Parathyroid adenoma (tissue), 2 donors: ENCODE measurements around the gene TLR7.

Experiments used
- H2AFZ ChIP-seq: fragments of 300-600 bp; sonication (generic); one replicate; pipeline ENCODE4 v1.7.0; 2017; ENCODE audit warnings: antibody characterized with exemption, mild to moderate bottlenecking
- H3K27ac ChIP-seq: fragments of 300-600 bp; sonication (generic); one replicate; pipeline ENCODE4 v1.7.0; 2017
- H3K27me3 ChIP-seq: fragments of 300-600 bp; sonication (generic); one replicate; pipeline ENCODE4 v1.7.0; 2017; ENCODE audit warnings: low read length; ENCODE audit not compliant: control insufficient read depth, insufficient read depth
- H3K36me3 ChIP-seq: fragments of 300-600 bp; sonication (generic); one replicate; pipeline ENCODE4 v1.7.0; 2017; ENCODE audit warnings: low read length; ENCODE audit not compliant: control insufficient read depth, insufficient read depth
- H3K4me1 ChIP-seq: fragments of 300-600 bp; sonication (generic); one replicate; pipeline ENCODE4 v1.7.0; 2017; ENCODE audit warnings: control low read depth
- H3K4me2 ChIP-seq: fragments of 300-600 bp; sonication (generic); one replicate; pipeline ENCODE4 v1.7.0; 2017; ENCODE audit warnings: low read length
- H3K4me3 ChIP-seq: fragments of 300-600 bp; sonication (generic); one replicate; pipeline ENCODE4 v1.7.0; 2017; ENCODE audit warnings: low read depth, low read length
- H3K79me2 ChIP-seq: fragments of 300-600 bp; sonication (generic); one replicate; pipeline ENCODE4 v1.7.0; 2017; ENCODE audit warnings: control low read depth
- H3K9ac ChIP-seq: fragments of 300-600 bp; sonication (generic); one replicate; pipeline ENCODE4 v1.7.0; 2017; ENCODE audit warnings: mild to moderate bottlenecking
- H3K9me3 ChIP-seq: fragments of 300-600 bp; sonication (generic); one replicate; pipeline ENCODE4 v1.7.0; 2017; ENCODE audit warnings: low read length; ENCODE audit not compliant: control insufficient read depth
- CTCF ChIP-seq: fragments of 300-600 bp; sonication (generic); IDR thresholded peaks from one replicate; pipeline ENCODE4 v1.7.0; 2017; ENCODE audit warnings: antibody characterized with exemption, mild to moderate bottlenecking
- donor health status: primary hyperparathyroidism.

Gene TLR7

GRCh38 chrX:12896935-12897334 is 30.1 kb downstream of the TLR7 start:
- H3K27ac ChIP-seq = no peak overlapping the region
- TF ChIP-seq CTCF = no peak
- H2AFZ ChIP-seq = no peak overlapping the region

GRCh38 chrX:12898073-12898472 is 31.2 kb downstream of the TLR7 start:
- Histone ChIP-seq H3K27ac (no peak overlapping the region), H3K79me2 (no peaks in the 10 kb centered on the region), H3K36me3 (no peaks in the 10 kb centered on the region), H2AFZ (no peak overlapping the region), H3K4me3 (no peak overlapping the region), H3K9ac (no peak overlapping the region), H3K27me3 (no peaks in the 10 kb centered on the region), H3K4me2 (no peak overlapping the region), H3K4me1 (no peaks in the 10 kb centered on the region), H3K9me3 (no peaks in the 10 kb centered on the region)
- TF ChIP-seq CTCF = no peak

More at GRCh38 chrX:12896935-12897334, 30.1 kb downstream of the TLR7 start:
- Histone ChIP-seq H3K4me2 (no peak overlapping the region), H3K9ac (no peak overlapping the region), H3K4me3 (no peak overlapping the region), H3K79me2 (no peaks in the 10 kb centered on the region), H3K4me1 (no peaks in the 10 kb centered on the region), H3K9me3 (no peaks in the 10 kb centered on the region), H3K36me3 (no peaks in the 10 kb centered on the region), H3K27me3 (no peaks in the 10 kb centered on the region)

GRCh38 chrX:12899506-12899905 is 32.6 kb downstream of the TLR7 start:
- H3K9ac ChIP-seq = no peak overlapping the region
- TF ChIP-seq CTCF = no peak

GRCh38 chrX:12901486-12901885 is 34.6 kb downstream of the TLR7 start:
- H3K36me3 ChIP-seq = no peaks in the 10 kb centered on the region

More at GRCh38 chrX:12899506-12899905, 32.6 kb downstream of the TLR7 start:
- H3K4me1 ChIP-seq = no peaks in the 10 kb centered on the region
- no peaks in the 10 kb centered on the region for H3K79me2 ChIP-seq
- no peak overlapping the region for H3K4me2 ChIP-seq
- H3K27ac ChIP-seq = no peak overlapping the region
- H3K36me3 ChIP-seq = no peaks in the 10 kb centered on the region
- H2AFZ ChIP-seq = no peak overlapping the region
- no peaks in the 10 kb centered on the region for H3K9me3 ChIP-seq
- no peak overlapping the region for H3K4me3 ChIP-seq
- no peaks in the 10 kb centered on the region for H3K27me3 ChIP-seq

More at GRCh38 chrX:12901486-12901885, 34.6 kb downstream of the TLR7 start:
- peak; percentile 29 for TF ChIP-seq CTCF
- H3K9me3 ChIP-seq = no peaks in the 10 kb centered on the region
- H3K4me3 ChIP-seq = no peak overlapping the region
- no peak overlapping the region for H3K4me2 ChIP-seq
- H3K27ac ChIP-seq = no peak overlapping the region
- H3K9ac ChIP-seq = no peak overlapping the region
- no peaks in the 10 kb centered on the region for H3K4me1 ChIP-seq
- no peaks in the 10 kb centered on the region for H3K27me3 ChIP-seq
- no peak overlapping the region for H2AFZ ChIP-seq
- H3K79me2 ChIP-seq = no peaks in the 10 kb centered on the region
